ENCODE results near the gene PLS1.
A peak's percentile ranks its signal among the peaks of the same experiment; 100 is the strongest.
"Not testable (repeated sequence)": the region's sequence is repeated elsewhere in the genome, so short reads cannot be mapped to it uniquely, and the experiment has no call there.

PLS1 gene

GRCh38 chr3:142694225-142694624 lies 98.0 kb downstream of the PLS1 start:
- DNase-seq (ENCODE audit: low read depth), result no peak

- no peak for DNase-seq (ENCODE audit: low read depth)
Observed at GRCh38 chr3:142705198-142705597, 109.0 kb downstream of the PLS1 start.

DNA sequence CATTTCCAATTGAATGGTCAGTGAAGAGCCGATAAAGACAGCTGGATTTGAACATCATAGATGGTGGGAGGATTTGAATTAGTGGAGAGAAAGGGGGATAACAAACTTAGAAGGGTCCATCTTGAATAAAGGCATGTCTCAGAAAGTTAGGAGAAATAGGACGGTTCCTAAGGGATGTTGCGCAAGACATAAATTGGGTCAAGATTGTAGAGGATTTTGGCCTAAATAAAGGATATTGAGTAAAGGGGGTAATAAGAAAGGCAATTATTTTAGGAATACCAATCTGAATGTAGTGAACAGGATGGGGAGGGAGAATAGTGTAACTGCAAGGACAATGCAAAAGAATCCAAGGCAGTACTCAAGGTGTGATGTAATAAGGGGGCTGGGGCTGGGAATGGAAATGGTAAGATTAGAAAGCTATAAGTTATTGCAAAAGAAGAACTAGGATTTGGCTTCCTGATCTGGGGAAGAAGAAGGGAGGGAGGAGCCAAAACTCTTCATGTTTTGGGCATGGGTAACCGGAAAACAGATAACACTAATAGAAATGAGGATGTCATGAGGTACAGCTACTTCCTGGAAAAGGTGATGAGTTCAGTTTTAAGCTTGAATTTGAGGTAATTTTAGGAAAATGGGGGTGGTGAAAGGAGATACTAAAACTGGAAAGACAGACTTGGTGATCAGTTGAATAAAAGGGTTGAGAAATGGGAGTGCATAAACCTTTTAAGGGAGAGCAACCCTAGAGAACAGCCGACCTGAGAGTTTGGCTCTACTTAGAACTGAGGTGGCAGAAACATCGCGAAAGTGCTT lies 110.3 kb downstream of the PLS1 start:
- no peak for DNase-seq (ENCODE audit: low read depth)

GRCh38 chr3:142709207-142709606 lies 113.0 kb downstream of the PLS1 start:
- no peak for DNase-seq (ENCODE audit: low read depth)

DNA sequence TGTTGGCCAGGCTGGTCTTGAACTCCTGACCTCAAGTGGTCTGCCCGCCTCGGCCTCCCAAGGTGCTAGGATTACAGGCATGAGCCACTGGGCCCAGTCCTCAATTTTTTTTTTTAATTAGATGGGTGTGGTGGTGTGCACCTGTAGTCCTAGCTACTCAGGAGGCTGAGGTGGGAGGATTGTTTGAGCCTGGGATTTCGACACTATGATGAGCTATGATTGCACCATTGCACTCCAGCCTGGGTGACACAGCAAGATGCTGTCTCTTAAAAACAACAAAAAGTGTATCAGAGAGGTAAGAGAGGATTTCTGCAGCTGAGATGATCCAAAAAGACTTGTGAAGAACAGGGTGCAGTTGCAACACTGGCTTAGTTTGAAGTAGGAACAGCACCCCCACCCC lies 118.7 kb downstream of the PLS1 start:
- DNase-seq (ENCODE audit: low read depth), result not testable (repeated sequence)

DNA sequence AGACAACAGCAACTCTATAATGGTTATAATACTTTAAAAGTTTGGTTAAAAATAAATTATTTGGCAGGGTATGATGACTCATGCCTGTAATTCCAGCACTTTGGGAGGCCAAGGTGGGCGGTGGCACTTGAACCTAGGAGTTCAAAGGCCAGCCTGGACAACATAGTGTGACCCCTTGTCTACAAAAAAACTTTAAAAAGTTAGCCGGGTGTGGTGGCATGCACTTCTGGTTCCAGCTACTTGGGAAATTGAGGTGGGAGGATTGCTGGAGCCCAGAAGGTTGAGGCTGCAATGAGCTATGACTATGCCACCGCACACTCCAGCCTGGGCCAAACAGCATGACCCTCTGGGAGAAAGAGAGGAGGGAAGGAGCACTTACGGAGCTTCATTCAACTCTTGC lies 119.9 kb downstream of the PLS1 start:
- DNase-seq (ENCODE audit: low read depth), result no peak

GRCh38 chr3:142723665-142723967 lies 127.4 kb downstream of the PLS1 start:
- DNase-seq (ENCODE audit: low read depth), result no peak

GRCh38 chr3:142723968-142724681 lies 127.9 kb downstream of the PLS1 start, which contains the start of gene TRPC1:
Gene TRPC1 (plus strand): TSS chr3:142724034. CDS start chr3:142724560, 526 bp downstream.
- DNase-seq (ENCODE audit: low read depth), result peak; percentile 60

GRCh38 chr3:142724682-142725356 lies 128.6 kb downstream of the PLS1 start:
- peak; percentile 1 for DNase-seq (ENCODE audit: low read depth)

DNA sequence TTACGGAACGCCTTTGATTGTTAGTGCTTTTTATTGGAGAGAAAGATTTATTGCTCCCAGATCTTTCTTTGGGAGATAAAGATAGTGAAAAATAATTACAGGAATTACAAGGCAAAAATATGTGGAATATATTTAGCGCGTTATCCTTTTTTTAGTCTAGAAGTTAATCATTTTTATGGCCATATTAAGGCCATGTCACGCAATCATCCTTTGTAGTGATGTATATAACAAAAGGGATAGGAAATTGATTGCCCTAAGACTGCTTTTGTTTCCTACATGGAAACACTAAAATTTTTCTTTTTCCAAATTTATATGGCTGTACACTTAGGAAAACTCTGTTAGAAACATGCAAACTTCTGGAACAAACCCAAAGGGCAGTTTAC lies 129.2 kb downstream of the PLS1 start:
- DNase-seq (ENCODE audit: low read depth), result no peak

DNA sequence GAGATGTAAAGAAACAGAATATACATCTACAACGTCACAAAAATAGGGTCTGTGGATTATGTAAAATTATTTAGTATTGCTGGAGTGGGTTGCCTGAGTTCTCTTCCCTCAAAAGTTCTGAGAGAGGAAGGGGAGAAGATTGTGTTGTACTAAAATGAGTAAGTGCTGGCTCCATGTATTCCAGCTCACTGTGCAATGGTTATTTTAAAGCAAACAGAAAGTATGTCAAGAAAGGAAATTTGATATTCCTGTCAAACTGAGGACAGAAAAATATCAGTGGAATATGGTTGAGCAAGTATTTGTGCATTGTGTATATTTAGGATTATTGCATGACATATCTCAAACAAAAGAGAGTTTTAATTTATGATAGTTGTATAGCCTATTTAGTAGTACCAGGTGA lies 129.8 kb downstream of the PLS1 start:
- DNase-seq (ENCODE audit: low read depth), result no peak

DNA sequence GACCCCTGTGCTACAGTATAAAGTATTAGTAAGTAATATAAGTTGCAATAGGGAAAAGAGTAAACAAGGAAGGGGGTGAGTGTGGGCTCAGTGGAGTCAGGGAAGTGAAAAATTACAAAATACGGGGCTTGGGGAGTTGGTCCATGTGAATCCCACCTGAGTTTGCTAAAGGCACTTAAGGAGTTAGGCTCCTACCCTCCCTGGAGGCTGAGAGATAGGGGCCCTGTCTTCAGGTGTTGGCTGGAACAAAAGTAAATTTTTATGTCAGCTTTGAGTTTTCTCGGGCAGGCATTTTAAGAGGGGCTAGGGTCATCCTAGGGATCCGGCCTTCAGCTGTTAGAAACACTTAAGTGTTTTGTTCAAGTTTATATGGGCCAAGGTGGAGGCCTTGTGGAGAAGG lies 135.9 kb downstream of the PLS1 start:
- no peak for DNase-seq (ENCODE audit: low read depth)

DNA sequence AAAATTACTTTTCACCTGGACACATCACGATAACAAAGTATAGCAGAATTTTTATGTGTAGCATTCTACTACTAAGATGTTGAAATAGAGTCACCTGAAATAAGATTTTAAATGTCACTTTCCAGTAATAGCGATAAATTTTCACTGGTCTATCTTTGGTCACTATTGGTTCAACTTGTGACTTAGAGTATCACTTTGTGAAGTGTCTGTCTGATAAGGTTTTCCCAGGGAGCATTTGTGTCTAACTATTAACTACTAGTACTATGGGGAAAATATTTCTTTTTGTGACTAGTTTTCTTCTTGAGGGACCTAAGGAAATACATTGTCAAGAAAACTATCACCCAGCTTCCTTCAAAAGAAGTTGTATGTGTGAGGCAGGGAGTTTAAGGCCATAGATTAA lies 138.6 kb downstream of the PLS1 start:
- no peak for DNase-seq (ENCODE audit: low read depth)

- DNase-seq (ENCODE audit: low read depth), result no peak
Observed at GRCh38 chr3:142735462-142735861, 139.3 kb downstream of the PLS1 start.

DNA sequence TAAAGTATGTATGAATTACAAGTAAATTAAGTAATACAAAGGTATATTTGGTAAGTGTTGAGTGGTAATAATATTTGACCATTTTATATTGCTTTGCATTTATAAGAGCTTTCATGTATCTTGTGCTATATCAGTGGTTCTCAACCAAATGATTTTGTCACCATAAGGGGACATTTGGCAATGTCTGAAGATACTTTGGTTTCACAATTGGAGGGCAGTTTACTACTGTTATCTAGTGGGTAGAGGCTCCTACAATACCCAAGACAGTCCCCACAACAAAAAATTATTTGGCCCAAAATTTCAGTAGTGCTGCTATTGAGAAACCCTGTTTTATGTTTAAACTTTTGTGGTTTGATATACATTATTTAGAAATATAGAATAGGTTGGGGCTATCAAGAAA lies 142.2 kb downstream of the PLS1 start:
- DNase-seq (ENCODE audit: low read depth), result no peak

DNA sequence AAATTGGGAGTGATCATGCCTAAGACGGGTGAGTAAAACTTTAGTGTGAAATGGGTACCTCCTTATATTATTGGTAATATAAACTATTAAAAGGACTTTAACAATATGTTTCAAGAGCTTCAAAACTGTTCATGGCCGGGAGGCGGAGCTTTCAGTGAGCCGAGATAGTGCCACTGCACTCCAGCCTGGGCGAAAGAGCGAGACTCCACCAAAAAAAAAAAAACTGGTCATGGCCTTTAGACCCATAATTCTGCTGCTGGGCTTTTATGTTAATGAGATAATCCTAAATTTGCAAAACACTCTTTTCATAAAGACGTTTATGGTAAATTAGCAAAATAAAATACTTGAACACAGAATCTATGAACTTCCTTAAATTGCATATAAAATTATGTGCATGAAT lies 150.5 kb downstream of the PLS1 start:
- no peak for DNase-seq (ENCODE audit: low read depth)

- not testable (repeated sequence) for DNase-seq (ENCODE audit: low read depth)
Observed at GRCh38 chr3:142750531-142750930, 154.3 kb downstream of the PLS1 start.

GRCh38 chr3:142752605-142753004 lies 156.4 kb downstream of the PLS1 start:
- DNase-seq (ENCODE audit: low read depth), result not testable (repeated sequence)

- DNase-seq (ENCODE audit: low read depth), result no peak
Observed at GRCh38 chr3:142754494-142754893, 158.3 kb downstream of the PLS1 start.
